ENCODE results near the gene PRSS12. TPM values are rescaled to one million over a fixed set of nuclear protein-coding genes. Genes with fewer than 3 reads are reported as not detected.
"Not testable (repeated sequence)": the region's sequence is repeated elsewhere in the genome, so short reads cannot be mapped to it uniquely, and the experiment has no call there.

PRSS12 gene
- total and polyA plus RNA-seq, 8 donors = 0.45 to 21.7 (median 9.0) TPM

DNA sequence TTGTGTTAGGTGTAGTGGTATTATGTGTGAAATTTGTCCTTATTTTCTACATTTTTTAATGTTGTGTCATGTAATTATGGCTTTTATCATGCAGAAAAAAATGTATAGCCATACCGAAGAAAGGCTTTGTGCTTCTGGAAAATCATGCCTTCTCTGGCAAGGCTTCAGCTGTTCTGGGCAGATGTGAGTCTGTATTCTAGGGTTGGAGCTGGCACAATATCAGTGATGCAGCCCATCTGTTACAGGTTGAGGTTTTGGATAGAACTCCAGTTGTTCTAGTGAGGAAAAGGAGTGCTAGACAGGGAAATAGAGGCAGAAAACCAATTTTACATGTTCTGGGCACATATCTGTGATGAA is 44.8 kb upstream of the PRSS12 start:
- intact Hi-C loops (cut with DNase I; ENCODE audit: low total_unique reads) = no loop called here
- DNase-seq = peak in 1 of 2 donors; percentile 4
- 73 to 85% (median 77%) methylated on average over 1 of the region's 1 CpG for WGBS, 5 donors
- Histone ChIP-seq H3K36me3 (no peaks in the 10 kb centered on the region), H3K9me3 (peaks cover 0 to 4% (median 2%) of the 10 kb centered on the region in 4 donors), H3K4me1 (no peaks in the 10 kb centered on the region), H3K27me3 (peaks cover 0 to 3% (median 0%) of the 10 kb centered on the region in 3 donors), H3K27ac (no peak overlapping the region), H3K4me3 (no peak overlapping the region)
- TF ChIP-seq POLR2AphosphoS5 (IDR thresholded peaks at IDR 0.05) = no peak
- TF ChIP-seq EP300 (IDR thresholded peaks at IDR 0.05) = no peak
- TF ChIP-seq, protein P1, sequence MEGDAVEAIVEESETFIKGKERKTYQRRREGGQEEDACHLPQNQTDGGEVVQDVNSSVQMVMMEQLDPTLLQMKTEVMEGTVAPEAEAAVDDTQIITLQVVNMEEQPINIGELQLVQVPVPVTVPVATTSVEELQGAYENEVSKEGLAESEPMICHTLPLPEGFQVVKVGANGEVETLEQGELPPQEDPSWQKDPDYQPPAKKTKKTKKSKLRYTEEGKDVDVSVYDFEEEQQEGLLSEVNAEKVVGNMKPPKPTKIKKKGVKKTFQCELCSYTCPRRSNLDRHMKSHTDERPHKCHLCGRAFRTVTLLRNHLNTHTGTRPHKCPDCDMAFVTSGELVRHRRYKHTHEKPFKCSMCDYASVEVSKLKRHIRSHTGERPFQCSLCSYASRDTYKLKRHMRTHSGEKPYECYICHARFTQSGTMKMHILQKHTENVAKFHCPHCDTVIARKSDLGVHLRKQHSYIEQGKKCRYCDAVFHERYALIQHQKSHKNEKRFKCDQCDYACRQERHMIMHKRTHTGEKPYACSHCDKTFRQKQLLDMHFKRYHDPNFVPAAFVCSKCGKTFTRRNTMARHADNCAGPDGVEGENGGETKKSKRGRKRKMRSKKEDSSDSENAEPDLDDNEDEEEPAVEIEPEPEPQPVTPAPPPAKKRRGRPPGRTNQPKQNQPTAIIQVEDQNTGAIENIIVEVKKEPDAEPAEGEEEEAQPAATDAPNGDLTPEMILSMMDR (IDR thresholded peaks at IDR 0.05) = no peak
- TF ChIP-seq POLR2A (IDR thresholded peaks at IDR 0.05) = no peak

DNA sequence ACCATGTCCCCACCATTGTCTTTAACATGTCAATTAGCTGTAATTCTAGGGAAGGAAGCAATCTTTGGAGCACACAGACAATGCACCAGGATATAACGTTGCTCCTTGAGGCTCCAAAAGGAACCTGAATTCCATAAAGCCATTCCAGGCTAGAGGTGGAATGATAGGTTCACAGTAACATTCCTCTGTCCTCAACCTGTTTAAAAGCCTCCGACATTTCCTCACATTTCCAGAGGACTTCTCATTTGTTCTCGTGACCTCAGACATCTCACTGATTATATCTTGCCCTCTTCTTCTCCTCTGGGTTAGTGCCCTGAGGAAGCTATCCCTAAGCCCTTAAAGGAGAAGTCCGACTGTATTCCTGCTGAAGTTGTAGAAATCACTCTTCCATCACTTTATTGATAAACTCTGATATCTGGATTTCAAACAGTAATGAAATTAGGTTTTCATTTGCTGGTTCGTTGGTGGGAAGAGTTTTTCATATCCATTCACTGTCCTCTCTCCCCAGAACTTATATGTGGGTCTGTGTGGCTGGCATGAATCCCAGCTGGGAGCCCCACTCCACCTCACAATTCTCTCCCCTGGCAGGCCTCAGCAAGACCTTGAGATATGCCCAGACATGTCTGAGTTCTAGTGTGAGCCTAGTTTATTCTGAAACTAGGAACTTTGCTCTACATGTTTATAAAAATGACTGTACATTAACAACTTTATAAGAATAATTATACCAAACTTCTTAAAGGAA is 44.2 kb upstream of the PRSS12 start:
- WGBS, 5 donors = 53 to 67% (median 64%) methylated on average over 5 of the region's 5 CpGs
- H3K36me3 ChIP-seq = no peaks in the 10 kb centered on the region
- intact Hi-C loops (cut with DNase I; ENCODE audit: low total_unique reads) = no loop called here

DNA sequence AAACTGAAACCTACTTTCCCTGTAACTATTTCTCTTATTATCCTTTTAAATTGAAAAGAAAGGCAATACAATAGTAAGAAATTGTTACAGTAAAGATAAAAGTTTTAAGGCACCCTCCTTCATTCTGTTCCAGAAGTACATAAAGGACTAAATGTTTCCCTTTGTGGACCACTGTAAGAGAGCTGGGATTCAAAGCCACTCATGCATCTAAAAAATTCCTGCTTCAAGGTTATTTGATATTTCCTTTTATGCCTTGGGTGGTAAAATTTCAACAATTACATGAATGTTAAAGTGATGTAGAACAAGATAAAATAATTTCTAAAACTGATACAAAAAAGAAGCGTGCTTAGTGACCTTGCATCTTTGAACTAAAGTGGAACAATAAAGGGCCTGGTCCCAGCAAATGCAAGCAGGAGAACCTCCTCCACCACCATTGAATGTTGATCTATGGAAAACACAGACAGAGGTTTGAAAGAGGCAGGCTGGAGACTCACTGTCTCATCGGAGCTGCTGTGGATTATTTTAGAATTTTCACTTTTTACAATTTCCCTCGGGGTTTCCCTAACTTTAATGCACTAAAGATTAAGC is 42.3 kb upstream of the PRSS12 start:
- H3K27me3 ChIP-seq = no peaks in the 10 kb centered on the region
- DNase-seq = no peak
- intact Hi-C loops (cut with DNase I; ENCODE audit: low total_unique reads) = no loop called here
- no peaks in the 10 kb centered on the region for H3K36me3 ChIP-seq
- H3K4me3 ChIP-seq = no peak overlapping the region
- TF ChIP-seq POLR2AphosphoS5 (IDR thresholded peaks at IDR 0.05) (no peak), POLR2A (IDR thresholded peaks at IDR 0.05) (no peak), EP300 (IDR thresholded peaks at IDR 0.05) (no peak)
- TF ChIP-seq, protein P1 (IDR thresholded peaks at IDR 0.05) = no peak
- no peaks in the 10 kb centered on the region for H3K4me1 ChIP-seq
- WGBS, 5 donors = 43 to 54% (median 52%) methylated on average over 3 of the region's 3 CpGs
- H3K27ac ChIP-seq = no peak overlapping the region
- peaks cover 0 to 8% (median 3%) of the 10 kb centered on the region in 4 donors for H3K9me3 ChIP-seq

More for the DNA sequence above, 44.2 kb upstream of the PRSS12 start:
- peaks cover 0 to 8% (median 3%) of the 10 kb centered on the region in 4 donors for H3K9me3 ChIP-seq
- TF ChIP-seq POLR2AphosphoS5 (IDR thresholded peaks at IDR 0.05) (no peak), EP300 (IDR thresholded peaks at IDR 0.05) (no peak), POLR2A (IDR thresholded peaks at IDR 0.05) (no peak)
- TF ChIP-seq, protein P1 (IDR thresholded peaks at IDR 0.05) = no peak
- no peaks in the 10 kb centered on the region for H3K4me1 ChIP-seq
- peak in 1 of 2 donors; percentile 5 for DNase-seq
- no peak overlapping the region for H3K27ac ChIP-seq
- peaks cover 0 to 3% (median 0%) of the 10 kb centered on the region in 3 donors for H3K27me3 ChIP-seq
- H3K4me3 ChIP-seq = no peak overlapping the region

DNA sequence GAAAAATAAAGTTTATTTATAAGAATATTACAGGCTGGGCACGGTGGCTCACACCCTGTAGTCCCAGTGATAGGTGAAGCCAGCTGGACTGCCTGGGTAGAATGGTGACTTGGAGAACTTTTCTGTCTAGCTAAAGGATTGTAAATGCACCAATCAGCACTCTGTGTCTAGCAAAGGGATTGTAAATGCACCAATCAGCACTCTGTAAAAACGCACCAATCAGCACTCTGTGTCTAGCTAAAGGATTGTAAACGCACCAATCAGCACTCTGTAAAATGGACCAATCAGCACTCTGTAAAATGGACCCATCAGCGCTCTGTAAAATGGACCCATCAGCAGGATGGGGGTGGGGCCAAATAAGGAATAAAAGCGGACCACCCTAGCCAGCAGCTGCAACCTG is 39.7 kb upstream of the PRSS12 start:
- H3K36me3 ChIP-seq; H3K4me3 ChIP-seq; H3K4me1 ChIP-seq; H3K27me3 ChIP-seq; intact Hi-C loops (cut with DNase I; ENCODE audit: low total_unique reads); H3K9me3 ChIP-seq; H3K27ac ChIP-seq; DNase-seq: not testable (repeated sequence)
- 94 to 96% (median 95%) methylated on average over 5 of the region's 5 CpGs for WGBS, 5 donors

DNA sequence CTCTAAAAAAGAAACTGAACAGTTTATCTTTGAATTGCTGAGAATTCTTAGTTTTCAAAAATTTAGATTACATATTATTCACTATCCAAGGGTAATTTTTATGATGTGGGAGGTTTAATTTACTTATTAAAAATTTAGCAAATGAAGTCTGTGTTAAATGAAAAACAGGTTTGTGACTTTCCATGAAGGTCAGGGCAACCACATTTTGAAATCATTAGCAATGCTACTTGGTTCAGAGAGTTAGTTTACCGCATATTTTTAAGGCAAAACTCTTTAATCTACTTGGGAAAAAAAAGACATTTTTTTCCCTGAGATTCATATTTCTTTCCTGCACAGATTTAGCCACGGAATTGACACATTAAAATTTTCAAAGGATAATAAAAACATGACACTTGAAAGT is 37.3 kb upstream of the PRSS12 start:
- H3K4me1 ChIP-seq = no peaks in the 10 kb centered on the region
- no peaks in the 10 kb centered on the region for H3K36me3 ChIP-seq
- H3K27ac ChIP-seq = no peak overlapping the region
- TF ChIP-seq POLR2A (IDR thresholded peaks at IDR 0.05) (no peak), EP300 (IDR thresholded peaks at IDR 0.05) (no peak), POLR2AphosphoS5 (IDR thresholded peaks at IDR 0.05) (no peak)
- TF ChIP-seq, protein P1 (IDR thresholded peaks at IDR 0.05) = no peak
- no peak for DNase-seq
- H3K27me3 ChIP-seq = no peaks in the 10 kb centered on the region
- WGBS, 5 donors = 68 to 82% (median 76%) methylated on average over 2 of the region's 2 CpGs
- peaks cover 0 to 20% (median 14%) of the 10 kb centered on the region in 4 donors for H3K9me3 ChIP-seq
- no peak overlapping the region for H3K4me3 ChIP-seq
- intact Hi-C loops (cut with DNase I; ENCODE audit: low total_unique reads) = no loop called here

All from stomach (tissue), 9 donors.